KMS-11 (cell line): Measurements from ENCODE around the gene GRID1.

Experiments
- H2AFZ ChIP-seq: fragments of 200-600 bp; sonication (generic); 2 replicates; pipeline ENCODE4 v1.6.1; 2016; ENCODE audit warnings: antibody characterized with exemption, mixed run types, low read depth
- H3K27ac ChIP-seq: fragments of 200-600 bp; sonication (generic); 2 replicates; pipeline ENCODE4 v1.6.1; 2016; ENCODE audit warnings: mild to moderate bottlenecking, mixed run types
- H3K27me3 ChIP-seq: fragments of 200-600 bp; sonication (generic); 2 replicates; pipeline ENCODE4 v1.6.1; 2017; ENCODE audit warnings: mild to moderate bottlenecking, low read depth, mixed run types, moderate library complexity; ENCODE audit not compliant: insufficient read depth
- H3K36me3 ChIP-seq: fragments of 200-600 bp; sonication (generic); 2 replicates; pipeline ENCODE4 v1.6.1; 2017; ENCODE audit warnings: mild to moderate bottlenecking, mixed run types; ENCODE audit not compliant: insufficient read depth
- H3K4me1 ChIP-seq: fragments of 200-600 bp; sonication (generic); 2 replicates; pipeline ENCODE4 v1.6.1; 2016; ENCODE audit warnings: mild to moderate bottlenecking, low read depth, mixed run types; ENCODE audit not compliant: poor library complexity, severe bottlenecking
- H3K4me2 ChIP-seq: fragments of 200-600 bp; sonication (generic); 2 replicates; pipeline ENCODE4 v1.7.0; 2016; ENCODE audit warnings: mild to moderate bottlenecking, mixed run types
- H3K4me3 ChIP-seq: fragments of 200-600 bp; sonication (generic); IDR thresholded peaks from 2 replicates; pipeline ENCODE4 v1.6.1; 2017; ENCODE audit warnings: low read depth, low read length, mixed read lengths; ENCODE audit not compliant: insufficient read depth
- H3K79me2 ChIP-seq: fragments of 200-600 bp; sonication (generic); 2 replicates; pipeline ENCODE4 v1.6.1; 2016; ENCODE audit warnings: low read depth, mixed run types; ENCODE audit not compliant: insufficient read depth
- H3K9ac ChIP-seq: fragments of 200-600 bp; sonication (generic); 2 replicates; pipeline ENCODE4 v1.6.1; 2016; ENCODE audit warnings: mild to moderate bottlenecking, mixed run types
- H4K20me1 ChIP-seq: fragments of 200-600 bp; sonication (generic); 2 replicates; pipeline ENCODE4 v1.6.1; 2016; ENCODE audit warnings: mild to moderate bottlenecking, mixed run types; ENCODE audit not compliant: insufficient read depth
- TF ChIP-seq, protein P1 (sequence below): fragments of 200-600 bp; sonication (generic); conservative IDR thresholded peaks from 2 replicates; pipeline ENCODE4 v1.6.1; 2017; ENCODE audit warnings: low read depth, mild to moderate bottlenecking, antibody characterized with exemption, low read length, moderate library complexity, mixed read lengths

Gene GRID1

DNA sequence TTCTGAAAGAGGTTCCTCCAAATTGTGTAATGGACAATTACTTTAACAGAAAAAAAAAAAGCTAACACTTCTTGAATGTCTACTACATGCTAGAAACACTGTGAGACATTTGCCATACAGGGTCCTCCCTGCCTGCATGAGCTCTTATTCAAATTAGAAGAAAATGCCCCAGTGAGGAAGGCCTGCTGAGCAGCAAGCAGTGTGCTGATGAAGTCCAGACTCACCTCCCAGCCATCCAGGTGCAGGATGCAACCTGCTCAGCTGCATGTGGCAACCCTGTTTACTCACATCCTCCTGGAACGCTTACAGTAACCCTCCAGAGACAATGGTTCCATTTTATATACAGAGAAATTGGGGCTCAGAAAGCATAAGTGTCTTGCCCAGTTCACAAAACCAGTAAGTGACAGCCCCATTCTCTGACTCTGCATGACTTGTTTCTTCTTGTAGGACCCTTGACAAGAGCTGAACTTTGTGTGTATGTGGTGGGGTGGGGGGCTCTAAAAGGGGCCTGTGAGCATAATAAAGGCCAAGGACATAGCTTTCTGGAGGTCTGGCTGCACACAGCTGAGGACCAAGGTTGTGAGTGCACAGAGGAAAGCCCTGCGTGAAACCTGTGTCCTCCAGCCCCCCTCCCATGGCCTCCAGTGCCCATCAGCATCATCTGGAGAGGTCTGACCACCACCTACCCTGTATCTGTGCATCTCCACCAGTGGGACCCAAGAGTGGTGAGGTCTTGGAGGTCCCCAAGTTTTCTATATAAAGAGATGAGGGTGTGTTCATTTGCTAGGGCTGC is 387.8 kb downstream of the GRID1 start:
- TF ChIP-seq, protein P1, sequence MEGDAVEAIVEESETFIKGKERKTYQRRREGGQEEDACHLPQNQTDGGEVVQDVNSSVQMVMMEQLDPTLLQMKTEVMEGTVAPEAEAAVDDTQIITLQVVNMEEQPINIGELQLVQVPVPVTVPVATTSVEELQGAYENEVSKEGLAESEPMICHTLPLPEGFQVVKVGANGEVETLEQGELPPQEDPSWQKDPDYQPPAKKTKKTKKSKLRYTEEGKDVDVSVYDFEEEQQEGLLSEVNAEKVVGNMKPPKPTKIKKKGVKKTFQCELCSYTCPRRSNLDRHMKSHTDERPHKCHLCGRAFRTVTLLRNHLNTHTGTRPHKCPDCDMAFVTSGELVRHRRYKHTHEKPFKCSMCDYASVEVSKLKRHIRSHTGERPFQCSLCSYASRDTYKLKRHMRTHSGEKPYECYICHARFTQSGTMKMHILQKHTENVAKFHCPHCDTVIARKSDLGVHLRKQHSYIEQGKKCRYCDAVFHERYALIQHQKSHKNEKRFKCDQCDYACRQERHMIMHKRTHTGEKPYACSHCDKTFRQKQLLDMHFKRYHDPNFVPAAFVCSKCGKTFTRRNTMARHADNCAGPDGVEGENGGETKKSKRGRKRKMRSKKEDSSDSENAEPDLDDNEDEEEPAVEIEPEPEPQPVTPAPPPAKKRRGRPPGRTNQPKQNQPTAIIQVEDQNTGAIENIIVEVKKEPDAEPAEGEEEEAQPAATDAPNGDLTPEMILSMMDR, result no peak
- no peaks in the 10 kb centered on the region for H3K4me1 ChIP-seq
- H3K4me3 ChIP-seq, result no peak overlapping the region
- H3K4me2 ChIP-seq, result no peak overlapping the region
- no peak overlapping the region for H3K9ac ChIP-seq
- H2AFZ ChIP-seq, result no peak overlapping the region
- no peaks in the 10 kb centered on the region for H4K20me1 ChIP-seq
- no peaks in the 10 kb centered on the region for H3K36me3 ChIP-seq
- H3K27me3 ChIP-seq, result no peaks in the 10 kb centered on the region
- H3K79me2 ChIP-seq, result no peaks in the 10 kb centered on the region
- no peak overlapping the region for H3K27ac ChIP-seq

- Histone ChIP-seq H3K4me1 (no peaks in the 10 kb centered on the region), H3K27ac (no peak overlapping the region), H3K4me2 (no peak overlapping the region), H4K20me1 (no peaks in the 10 kb centered on the region), H3K9ac (no peak overlapping the region), H3K4me3 (no peak overlapping the region), H3K79me2 (no peaks in the 10 kb centered on the region), H2AFZ (no peak overlapping the region), H3K27me3 (no peaks in the 10 kb centered on the region), H3K36me3 (no peaks in the 10 kb centered on the region)
- TF ChIP-seq, protein P1, result no peak
Measured at GRCh38 chr10:85977642-85978041, 389.0 kb downstream of the GRID1 start.

DNA sequence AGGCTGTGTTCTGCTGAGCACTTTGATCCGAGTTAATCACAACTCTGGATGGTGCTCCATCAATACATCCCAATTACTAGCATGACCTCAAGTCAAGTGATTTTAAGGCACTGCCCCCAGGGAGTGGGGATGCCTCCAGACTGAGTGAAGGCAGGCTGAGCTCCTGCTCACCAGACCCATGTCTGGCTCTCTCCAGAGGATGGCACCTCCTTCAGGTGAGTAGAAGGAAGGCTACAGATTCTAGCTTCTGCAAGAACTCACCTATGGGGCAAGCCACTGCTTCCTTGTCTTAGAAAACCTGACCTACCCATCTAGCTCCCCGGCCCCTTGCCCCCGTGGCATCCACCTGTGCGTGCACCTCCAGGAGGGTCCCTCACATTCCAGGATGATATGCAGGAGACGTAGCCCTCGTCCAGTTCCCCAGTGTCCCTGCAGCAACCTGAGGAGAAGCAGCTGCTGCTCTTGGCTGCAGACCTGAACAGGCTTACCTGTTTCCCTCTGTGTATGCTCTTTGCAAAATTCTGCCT is 390.3 kb downstream of the GRID1 start:
- H3K4me3 ChIP-seq, result no peak overlapping the region
- H3K4me1 ChIP-seq, result no peaks in the 10 kb centered on the region
- TF ChIP-seq, protein P1, result no peak
- H2AFZ ChIP-seq, result no peak overlapping the region
- no peak overlapping the region for H3K4me2 ChIP-seq
- no peaks in the 10 kb centered on the region for H3K27me3 ChIP-seq
- no peaks in the 10 kb centered on the region for H3K36me3 ChIP-seq
- no peaks in the 10 kb centered on the region for H4K20me1 ChIP-seq
- no peak overlapping the region for H3K27ac ChIP-seq
- no peaks in the 10 kb centered on the region for H3K79me2 ChIP-seq
- no peak overlapping the region for H3K9ac ChIP-seq

DNA sequence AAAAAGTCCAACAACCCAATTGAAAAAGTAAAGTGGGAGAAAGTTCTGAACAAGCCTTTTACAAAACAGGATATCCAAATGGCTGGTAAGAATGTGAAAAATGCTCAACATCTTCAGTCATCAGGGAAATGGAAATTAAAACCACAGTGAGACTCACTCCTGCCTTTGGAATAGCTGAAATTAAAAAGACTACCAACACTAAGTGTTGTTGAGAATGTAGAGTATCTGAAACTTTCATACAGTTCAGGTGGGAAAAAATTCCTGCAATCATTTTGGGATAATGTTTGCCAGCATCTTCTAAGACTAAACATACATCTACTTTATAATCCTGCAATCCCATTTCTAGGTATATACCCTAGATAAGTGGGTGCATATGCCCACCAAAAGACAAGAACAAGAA is 395.1 kb downstream of the GRID1 start:
- Histone ChIP-seq H3K79me2 (no peaks in the 10 kb centered on the region), H3K9ac (no peak overlapping the region), H3K4me1 (no peaks in the 10 kb centered on the region), H3K27ac (no peak overlapping the region), H3K27me3 (no peaks in the 10 kb centered on the region), H3K4me2 (no peak overlapping the region), H2AFZ (no peak overlapping the region), H3K36me3 (no peaks in the 10 kb centered on the region), H3K4me3 (no peak overlapping the region), H4K20me1 (no peaks in the 10 kb centered on the region)
- TF ChIP-seq, protein P1, result no peak
